NCI-H510A (cell line): Measurements from ENCODE around the gene ITCH.
"Not testable (repeated sequence)": the region's sequence is repeated elsewhere in the genome, so short reads cannot be mapped to it uniquely, and the experiment has no call there.

ENCODE experiments used
- DNase-seq: peaks from one replicate; lab custom pipeline; 2025; lab: John Stamatoyannopoulos, UW

ITCH gene

DNA sequence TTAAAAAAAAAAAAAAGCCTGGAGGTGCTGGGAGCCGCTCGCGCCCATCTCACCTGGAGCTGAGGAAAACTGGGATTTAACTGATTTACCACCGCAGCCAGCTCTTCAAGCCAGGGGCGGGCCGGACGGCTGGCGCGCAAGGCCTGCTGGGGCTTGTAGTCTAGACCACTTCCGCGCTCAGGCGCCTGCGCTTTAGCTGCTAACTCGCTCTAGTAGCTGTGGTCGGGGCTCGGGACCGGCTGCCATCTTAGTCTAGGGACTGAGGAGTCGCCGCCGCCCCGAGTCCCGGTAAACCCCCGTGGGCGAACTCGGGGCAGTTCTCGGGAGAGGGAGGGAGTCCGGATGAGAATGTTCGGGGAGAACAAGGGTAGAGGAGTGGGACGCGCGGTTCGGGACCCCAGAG is at the start of gene ITCH:
TSS of gene ITCH (plus strand) at position 212 of the 403 bp plus-strand sequence. CDS start 30,539 bp downstream, outside the sequence.
- DNase-seq: peak; percentile 93

DNA sequence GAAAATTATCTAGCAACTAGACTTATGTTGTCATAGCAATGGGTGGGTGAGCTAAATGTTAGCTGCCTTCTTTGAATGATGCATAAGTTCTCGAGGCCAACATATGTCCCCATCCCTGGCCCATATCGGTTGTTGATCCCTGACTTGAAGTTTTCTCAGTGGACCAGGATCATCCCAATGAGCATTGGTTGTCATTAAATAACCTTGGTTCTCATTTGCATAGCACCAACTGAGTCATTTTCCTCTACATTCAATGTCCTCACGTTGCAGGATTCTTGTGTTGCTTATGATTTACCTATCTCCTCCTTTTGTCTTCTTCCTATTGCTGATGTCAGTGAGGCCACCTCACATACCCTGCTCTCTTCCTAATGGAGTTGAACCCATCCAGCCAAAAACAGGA is 47.8 kb upstream of the ITCH start:
- DNase-seq: no peak

DNA sequence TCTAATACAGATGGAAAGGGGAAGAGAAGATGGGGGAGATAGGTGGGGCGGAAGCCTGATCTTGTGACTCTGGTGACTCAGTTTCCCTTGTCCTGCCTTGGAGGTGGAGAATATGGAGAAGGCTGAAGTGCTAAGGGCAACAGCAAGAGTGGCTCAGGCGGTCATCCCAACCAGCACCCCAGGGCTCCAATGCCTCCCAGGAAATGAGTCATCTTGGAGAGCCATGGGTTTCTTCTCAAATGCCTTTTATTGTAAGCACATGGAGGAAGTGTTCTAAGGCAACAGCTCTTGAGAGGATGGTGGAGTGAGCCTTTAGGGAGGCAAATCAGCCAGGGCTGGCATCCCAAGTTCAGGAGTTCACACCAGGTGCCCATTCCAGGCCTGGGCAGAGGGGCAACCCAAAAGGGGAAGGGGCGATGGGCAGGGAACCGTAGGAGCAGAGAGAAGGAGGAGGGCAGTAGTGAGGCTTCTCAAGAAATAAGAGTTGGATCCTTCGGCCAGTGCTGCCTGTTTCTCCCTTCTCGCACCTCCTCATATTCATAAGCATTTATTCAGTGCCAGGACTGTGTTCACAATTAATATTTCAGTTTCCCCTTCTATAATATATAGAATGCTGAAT is 46.8 kb upstream of the ITCH start:
- no peak for DNase-seq

DNA sequence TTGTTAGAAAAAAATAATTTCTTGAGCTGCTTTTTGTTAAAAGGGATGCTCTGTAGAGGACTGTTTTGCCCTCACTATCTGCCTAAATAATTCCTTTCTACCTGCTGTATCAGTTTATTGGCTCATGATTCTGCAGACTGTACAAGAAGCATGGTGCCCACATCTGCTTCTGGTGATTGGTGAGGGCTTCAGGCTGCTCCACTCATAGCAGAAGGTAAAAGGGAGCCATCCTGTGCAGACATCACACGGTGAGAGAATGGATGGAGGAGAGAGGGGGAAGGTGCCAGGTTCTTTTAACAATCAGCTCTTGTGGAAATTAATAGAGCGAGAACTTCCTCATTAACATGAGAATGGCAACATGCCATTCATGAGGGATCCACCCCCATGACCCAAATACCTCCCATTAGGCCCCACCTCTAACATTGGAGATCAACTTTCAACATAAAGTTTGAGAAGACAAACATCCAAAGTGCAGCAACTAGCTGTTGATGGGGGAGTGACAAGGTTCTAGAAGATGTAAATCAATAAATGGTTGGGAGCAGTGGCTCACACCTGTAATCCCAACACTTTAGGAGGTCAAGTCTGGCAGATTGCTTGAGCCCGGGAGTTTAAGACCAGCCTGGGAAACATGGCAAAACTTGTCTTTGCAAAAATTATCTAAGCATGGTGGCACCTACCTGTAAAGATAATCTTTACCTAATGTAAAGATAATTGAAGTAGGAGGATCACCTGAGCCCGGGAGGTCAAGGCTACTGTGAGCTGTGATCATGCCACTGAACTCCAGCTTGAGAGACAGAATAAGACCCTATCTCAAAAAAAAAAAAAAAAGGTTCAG is 44.2 kb upstream of the ITCH start:
- no peak for DNase-seq

DNA sequence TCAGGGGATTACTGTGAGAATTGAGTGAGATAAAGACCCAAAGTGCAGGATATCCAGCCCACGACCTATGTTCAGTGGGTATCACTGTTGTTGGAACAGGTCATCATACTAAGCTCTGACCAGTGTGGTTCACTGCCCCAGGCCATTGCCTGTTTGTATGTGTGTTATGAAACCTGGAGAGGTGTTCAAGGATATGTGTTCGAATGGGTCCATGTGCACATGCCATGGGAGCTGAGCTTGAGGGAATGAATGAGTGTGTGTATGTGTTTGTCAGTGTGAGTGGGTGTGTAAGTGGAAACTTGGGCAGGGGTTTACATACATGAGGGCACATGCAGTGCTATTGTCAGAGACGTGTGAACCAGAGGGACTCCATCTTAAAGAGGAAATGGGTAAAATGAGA is 42.2 kb upstream of the ITCH start:
- no peak for DNase-seq

DNA sequence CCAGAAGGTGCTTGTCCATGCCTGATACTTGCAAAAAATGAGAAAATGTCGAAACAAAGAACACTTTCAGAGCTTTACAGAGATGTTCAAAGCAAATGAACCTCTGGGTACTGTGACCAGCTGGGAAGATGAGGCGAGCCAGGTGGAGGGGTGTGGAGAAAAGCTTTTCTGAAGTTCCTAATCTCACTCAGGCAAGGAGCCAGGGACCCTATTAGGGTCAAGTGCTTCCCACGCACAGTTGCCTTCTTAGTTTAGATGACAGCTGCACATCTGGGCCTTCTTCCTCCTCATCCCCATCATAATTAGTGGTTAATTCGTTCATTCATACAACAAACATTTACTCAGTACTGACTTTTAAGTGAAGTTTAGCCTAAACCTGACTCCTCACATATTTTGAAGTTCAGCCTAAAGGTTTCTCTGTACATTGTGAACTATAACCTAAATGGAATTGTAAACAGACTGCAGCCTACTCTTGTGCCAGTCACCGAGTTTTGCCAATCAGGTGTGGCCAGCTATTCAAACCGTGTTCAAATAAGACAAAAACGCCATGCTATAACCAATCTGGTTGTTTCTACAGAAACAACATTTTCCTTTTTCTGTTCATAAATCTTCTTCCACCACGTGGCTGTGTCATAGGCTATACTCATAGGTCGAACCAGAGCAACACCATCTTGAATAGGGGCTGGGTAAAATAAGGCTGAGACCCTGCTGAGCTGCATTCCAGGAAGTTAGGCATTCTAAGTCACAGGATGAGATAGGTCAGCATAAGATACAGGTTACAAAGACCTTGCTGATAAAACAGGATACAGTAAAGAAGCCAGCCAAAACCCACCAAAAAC is 40.6 kb upstream of the ITCH start:
- DNase-seq: no peak

DNA sequence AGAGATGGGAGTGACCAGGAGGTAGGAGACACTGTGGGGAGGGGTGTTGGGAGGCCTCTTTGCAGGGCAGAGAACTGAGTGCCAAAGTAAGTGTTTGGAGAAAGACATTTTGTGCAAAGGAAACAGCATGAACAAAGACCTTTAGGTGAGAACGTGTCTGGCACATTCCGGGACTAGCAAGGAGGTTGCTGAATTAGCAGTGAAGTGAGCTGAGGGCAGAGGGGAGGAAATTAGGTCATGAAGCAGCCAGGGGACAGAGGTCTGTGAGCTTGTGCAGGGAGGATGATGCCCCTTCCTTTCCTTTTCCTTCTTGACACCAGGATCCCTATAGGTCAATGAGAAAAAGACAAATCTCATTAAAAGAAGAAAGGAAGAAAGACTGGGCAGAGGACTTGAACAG is 38.5 kb upstream of the ITCH start:
- DNase-seq: no peak

DNA sequence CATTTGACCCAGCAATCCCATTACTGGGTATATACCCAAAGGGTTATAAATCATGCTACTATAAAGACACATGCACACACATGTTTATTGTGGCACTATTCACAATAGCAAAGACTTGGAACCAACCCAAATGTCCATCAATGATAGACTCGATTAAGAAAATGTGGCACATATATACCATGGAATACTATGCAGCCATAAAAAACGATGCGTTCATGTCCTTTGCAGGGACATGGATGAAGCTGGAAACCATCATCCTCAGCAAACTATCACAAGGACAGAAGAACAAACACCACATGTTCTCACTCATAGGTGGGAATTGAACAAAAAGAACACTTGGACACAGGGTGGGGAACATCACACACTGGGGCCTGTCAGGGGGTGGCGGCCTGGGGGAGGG is 34.9 kb upstream of the ITCH start:
- not testable (repeated sequence) for DNase-seq

DNA sequence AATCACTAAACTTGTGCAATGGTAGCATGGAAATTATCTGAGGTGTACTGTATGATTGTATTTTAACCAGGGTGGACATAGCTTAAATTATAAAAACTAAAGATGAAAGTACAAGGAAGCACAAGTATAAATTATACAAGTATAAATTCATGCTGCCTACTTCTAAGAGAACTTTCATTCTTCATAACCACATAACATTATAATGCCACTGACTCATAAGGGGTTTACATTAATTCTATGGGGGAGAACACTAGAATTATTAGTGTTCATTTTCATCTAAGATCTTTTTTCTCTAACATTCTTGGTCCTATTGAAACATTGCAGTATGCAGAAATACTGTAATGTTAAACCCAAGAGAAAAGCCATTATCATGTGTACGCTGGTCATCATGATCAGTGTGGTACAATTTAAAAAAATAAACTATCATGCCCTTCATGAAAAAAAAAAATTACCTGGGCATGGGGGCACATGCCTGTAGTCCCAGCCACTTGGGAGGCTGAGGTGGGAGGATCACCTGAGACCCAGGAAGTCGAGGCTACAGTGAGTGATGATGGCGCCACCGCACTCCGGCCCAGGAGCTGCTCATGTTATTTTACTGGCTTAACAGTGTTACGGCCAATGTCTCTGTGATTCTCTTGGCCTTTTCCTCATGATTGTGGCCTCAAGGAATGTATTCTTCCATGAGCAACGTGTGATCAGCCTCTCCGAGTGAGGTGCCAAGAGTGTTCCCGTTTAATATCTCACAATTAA is 34.0 kb upstream of the ITCH start:
- no peak for DNase-seq

DNA sequence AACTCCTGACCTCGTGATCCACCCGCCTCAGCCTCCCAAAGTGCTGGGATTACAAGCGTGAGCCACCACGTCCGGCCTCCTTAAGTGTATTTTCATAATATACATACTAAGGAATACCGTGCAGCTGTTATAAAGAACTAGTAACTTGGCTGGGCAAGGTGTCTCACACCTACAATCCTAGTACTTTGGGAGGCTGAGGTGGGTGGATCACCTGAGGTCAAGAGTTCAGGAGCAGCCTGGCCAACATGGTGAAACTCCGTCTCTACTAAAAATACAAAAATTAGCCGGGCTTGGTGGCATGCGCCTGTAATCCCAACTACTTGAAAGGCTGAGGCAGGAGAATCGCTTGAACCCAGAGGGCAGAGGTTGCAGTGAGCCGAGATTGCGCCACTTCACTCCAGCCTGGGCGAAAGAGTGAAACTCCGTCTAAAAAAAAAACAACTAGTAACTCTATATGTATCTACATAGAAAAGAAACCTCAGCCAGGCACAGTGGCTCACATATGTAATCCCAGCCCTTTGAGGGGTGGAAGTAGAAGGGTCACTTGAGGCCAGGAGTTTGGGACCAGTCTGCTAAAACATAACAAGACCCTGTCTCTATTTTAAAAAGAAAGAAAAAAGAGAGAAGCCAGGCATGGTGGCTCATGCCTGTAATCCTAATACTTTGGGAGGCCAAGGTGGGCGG is 32.1 kb upstream of the ITCH start:
- not testable (repeated sequence) for DNase-seq

DNA sequence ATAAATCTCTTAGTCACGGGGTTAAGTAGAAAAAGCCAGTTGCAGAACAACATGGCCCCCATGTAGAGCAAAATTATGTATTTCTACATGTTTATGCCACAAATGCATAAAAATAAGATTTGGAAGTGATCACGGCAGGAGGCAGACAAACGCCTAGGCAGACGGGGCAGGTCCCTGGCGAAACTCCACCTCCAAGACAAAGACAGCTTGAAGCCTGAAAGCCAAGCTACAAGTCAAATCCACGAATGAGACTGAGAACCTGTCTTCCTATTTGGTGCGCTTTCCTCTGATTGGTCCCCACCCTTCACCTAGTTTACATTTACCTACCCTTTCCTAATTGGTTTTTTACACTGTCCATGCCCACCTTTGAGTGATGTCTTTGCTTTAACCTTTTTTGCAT is 31.2 kb upstream of the ITCH start:
- no peak for DNase-seq

DNA sequence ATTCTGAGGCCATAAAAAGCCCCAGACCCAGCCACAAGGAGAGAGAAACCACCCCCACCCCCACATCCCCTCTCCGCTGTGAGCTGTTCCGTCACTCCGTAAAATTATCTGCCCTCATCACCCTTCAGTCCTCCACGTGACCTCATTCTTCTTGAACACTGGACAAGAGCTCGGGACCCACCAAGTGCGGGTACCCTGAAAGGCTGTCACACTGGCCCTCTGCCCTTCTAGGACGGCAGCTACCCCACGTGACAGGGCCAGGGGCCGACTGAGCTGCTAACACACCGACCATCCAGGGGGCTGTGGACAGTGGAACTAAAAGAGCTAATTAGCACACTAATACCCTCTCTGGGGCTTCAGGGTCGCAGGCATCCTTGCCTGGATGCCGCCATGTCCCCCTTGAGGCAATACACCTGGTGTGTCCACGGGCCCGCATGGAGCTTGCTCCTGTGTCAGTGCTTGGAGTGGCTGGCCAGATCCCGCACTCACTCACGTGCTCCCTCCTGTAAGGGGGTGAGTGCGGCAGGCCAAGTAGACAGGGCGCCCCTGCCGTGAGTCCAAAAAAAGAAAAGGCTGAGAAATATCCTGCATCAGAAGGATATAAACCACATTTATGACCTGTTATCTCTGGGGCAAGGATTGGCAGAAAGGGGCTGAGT is 30.7 kb upstream of the ITCH start:
- no peak for DNase-seq

DNA sequence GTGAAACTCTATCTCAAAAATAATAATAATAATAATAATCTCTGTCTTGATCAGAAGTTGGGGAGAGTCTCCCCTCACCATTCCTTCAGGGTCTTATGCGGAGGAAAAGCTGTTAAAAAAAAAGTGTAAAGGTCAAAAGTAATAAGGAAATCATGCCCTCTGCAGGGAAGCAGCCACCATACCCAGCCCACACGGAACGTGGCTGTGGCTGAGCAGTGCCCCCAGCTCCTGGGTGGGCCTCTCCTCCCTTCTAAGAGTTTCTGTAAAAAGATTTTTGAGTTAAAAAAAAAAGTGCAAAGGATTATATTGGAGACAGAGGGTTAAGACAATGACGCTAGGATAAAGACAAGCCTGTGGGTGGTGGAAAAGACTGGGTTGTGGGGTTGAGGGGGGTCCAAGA is 29.3 kb upstream of the ITCH start:
- DNase-seq: no peak

DNA sequence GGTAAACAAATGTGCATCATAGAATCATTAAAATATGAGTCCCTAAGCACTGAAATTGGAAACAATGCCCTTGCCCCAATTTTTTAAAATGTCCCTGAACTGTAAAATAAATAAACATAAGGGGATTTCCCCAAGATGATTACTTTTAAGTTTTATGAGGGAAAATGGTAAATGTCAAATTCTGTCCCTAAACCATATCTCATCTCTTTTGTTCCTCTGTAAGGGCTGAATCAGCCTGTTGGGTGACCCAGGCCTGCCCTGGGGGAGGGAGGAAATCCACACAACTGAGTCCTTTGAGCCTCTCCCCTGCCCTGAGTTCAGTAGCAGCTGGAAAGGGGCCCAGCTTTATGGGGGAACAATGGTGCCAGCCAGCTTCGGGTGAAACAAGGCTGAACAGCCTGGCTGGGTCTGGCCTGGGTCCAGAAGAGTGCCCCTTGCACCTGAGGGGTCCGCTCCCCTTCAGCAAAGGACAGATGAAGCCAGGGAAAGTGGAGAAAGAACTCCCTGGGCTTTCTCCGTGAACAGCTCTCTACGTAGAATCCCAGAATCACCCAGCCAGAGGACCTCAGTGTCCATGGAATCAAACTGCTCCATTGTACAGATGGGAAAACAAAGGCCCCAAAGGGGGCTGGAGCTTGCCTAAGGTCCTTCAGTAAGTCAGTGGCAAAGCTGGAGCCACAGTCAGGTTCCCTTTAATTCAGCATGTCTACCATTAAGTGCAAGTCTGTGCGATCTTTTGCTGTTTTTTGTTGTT is 28.2 kb upstream of the ITCH start:
- DNase-seq: no peak

DNA sequence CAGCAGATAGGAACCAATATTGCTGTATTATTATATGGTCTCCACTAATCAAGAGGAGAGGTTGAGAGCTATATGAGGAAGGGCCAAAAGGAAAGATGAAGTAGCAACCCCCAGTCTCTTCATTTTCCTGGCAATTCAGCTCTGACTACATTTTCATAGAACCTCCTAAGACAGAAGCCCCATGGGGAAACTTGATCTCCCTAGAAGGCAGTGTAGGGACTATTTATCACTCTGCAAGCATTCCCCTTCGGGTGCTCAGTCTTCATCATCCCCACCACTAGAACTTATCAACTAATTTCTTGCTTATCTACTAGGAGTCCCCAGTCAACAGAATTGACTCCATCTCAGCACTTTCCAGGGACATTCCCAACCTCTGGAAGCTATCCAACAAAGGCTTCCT is 25.5 kb upstream of the ITCH start:
- no peak for DNase-seq

DNA sequence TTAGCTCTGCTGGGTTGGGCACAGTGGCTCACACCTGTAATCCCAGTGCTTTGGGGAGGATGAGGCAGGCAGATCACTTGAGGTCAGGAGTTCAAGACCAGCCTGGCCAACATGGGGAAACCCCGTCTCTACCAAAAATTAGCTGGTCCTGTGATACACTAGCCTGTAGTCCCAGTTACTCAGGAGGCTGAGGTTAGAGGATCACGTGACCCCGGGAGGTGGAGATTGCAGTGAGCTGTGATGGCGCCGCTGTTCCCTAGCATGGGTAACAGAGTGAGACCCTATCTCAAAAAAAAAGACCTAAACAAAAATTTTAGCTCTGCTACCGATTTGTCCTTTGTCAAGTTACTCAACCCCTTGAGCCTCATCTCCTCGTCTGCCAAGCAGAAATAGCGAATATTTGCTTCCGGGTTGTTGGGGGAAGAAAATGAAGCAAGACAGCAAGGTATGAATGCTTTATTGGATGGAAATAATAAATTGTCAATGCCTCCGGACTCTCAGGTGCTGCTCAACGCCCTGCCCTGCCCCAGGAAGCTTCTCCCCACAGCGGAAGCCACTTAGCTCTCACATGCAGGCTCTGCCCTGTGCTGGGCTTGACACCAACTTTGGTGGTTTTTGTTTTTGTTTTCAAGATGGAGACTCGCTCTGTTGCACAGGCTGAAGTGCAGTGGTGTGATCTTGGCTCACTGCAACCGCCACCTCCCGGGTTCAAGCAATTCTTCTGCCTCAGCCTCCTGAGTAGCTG is 24.9 kb upstream of the ITCH start:
- DNase-seq: no peak

DNA sequence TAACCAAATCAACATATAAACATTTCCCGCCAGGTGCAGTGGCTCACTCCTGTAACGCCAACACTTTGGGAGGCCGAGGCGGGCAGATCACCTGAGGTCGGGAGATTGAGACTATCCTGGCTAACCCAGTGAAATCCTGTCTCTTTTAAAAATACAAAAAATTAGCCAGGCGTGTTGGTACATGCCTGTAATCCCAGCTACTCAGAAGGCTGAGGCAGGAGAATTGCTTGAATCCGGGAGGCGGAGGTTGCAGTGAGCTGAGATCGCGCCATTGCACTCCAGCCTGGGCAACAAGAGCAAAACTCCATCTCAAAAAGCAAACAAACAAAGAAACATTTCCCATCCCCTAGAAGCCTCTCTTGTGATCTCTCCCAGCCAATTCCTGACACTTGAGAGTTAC is 22.3 kb upstream of the ITCH start:
- not testable (repeated sequence) for DNase-seq

DNA sequence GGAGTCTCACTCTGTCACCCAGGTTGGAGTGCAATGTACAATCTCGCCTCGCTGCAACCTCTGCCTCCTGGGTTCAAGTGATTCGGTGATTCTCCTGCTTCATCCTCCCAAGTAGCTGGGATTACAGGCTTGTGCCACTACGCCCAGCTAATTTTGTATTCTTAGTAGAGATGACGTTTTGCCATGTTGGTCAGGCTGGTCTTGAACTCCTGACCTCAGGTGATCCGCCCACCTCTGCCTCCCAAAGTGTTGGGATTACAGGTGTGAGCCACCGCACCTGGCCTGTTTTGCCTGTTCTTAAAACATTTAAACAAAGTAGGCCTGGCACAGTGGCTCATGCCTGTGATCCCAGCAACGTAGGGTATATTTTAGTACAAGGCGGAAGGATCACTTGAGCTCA is 21.9 kb upstream of the ITCH start:
- DNase-seq: not testable (repeated sequence)

DNA sequence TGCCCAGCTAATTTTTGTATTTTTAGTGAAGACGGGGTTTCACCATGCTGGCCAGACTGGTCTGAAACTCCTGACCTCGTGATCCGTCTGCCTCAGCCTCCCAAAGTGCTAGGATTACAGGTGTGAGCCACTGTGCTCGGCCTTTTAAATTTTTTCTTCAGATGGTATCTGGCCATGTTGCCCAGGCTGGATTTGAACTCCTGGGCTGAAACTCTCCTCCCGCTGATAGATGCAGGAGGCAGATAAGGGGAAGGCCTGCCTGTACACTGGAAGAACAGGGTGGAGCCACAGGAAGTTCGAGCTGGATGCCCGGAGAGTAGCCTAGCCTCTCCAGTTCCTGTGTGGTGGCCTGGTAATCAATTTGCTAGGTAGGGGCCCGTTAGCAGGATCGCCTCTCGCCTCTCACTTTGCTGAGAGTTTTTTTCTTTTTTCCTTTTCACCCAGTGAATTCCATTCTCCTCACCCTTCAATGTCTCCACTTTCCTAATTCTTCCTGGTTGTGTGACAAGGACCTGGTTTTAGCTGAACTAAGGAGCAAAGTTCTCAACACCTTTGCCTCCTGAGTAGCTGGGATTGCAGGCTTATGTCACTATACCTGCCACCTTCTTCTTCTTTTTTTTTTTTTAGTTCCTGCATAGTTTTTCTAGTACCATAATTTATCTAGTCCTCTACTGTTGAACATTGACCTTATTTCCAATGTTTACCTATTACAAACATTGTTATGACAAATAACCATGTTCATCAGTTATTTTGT is 19.4 kb upstream of the ITCH start:
- DNase-seq: no peak
